ENCODE data around the gene IDUA.

Gene IDUA

GRCh38 chr4:966266-967112 lies 20.4 kb upstream of the IDUA start:
- no peaks in the 10 kb centered on the region for H3K4me1 ChIP-seq (ENCODE audit: low read length)
- H3K27me3 ChIP-seq (replicated peaks; ENCODE audit: insufficient read depth, low read length): no peaks in the 10 kb centered on the region
- H3K36me3 ChIP-seq (replicated peaks; ENCODE audit: insufficient read depth, low read length): no peaks in the 10 kb centered on the region
- no peaks in the 10 kb centered on the region for H3K79me2 ChIP-seq (ENCODE audit: low read length)
- no peaks in the 10 kb centered on the region for H3F3A ChIP-seq (ENCODE audit: insufficient read depth, low read length)
- H4K20me1 ChIP-seq (ENCODE audit: insufficient read depth, low read length): no peaks in the 10 kb centered on the region
- H3K9ac ChIP-seq (ENCODE audit: low read length): no peak overlapping the region
- no peak overlapping the region for H3K4me2 ChIP-seq (ENCODE audit: low read depth, low read length)
- no peak overlapping the region for H3K27ac ChIP-seq (ENCODE audit: low read length)
- no peak overlapping the region for H2AFZ ChIP-seq (ENCODE audit: low read length)
- H3K9me3 ChIP-seq (replicated peaks; ENCODE audit: insufficient read depth, low read length): no peaks in the 10 kb centered on the region
- no peak overlapping the region for H3K4me3 ChIP-seq (ENCODE audit: low read length)
- TF ChIP-seq EZH2phosphoT487 (IDR thresholded peaks at IDR 0.05; ENCODE audit: low read length) (no peak), EZH2 (optimal IDR thresholded peaks at IDR 0.05; ENCODE audit: low read depth, low read length) (no peak), CTCF (IDR thresholded peaks at IDR 0.05; ENCODE audit: low read length) (no peak)
- H3K9me2 ChIP-seq (replicated peaks; ENCODE audit: insufficient read depth, low read length): no peaks in the 10 kb centered on the region
- no peak for DNase-seq

- Histone ChIP-seq H3K4me3 (ENCODE audit: low read length) (no peak overlapping the region), H3K27me3 (replicated peaks; ENCODE audit: insufficient read depth, low read length) (no peaks in the 10 kb centered on the region), H4K20me1 (ENCODE audit: insufficient read depth, low read length) (no peaks in the 10 kb centered on the region), H3K9me3 (replicated peaks; ENCODE audit: insufficient read depth, low read length) (no peaks in the 10 kb centered on the region), H3K79me2 (ENCODE audit: low read length) (no peaks in the 10 kb centered on the region), H3F3A (ENCODE audit: insufficient read depth, low read length) (no peaks in the 10 kb centered on the region), H3K9me2 (replicated peaks; ENCODE audit: insufficient read depth, low read length) (no peaks in the 10 kb centered on the region), H3K27ac (ENCODE audit: low read length) (no peak overlapping the region), H3K4me2 (ENCODE audit: low read depth, low read length) (no peak overlapping the region), H2AFZ (ENCODE audit: low read length) (no peak overlapping the region), H3K9ac (ENCODE audit: low read length) (no peak overlapping the region), H3K36me3 (replicated peaks; ENCODE audit: insufficient read depth, low read length) (no peaks in the 10 kb centered on the region), H3K4me1 (ENCODE audit: low read length) (no peaks in the 10 kb centered on the region)
- no peak for DNase-seq
- TF ChIP-seq EZH2 (optimal IDR thresholded peaks at IDR 0.05; ENCODE audit: low read depth, low read length) (no peak), EZH2phosphoT487 (IDR thresholded peaks at IDR 0.05; ENCODE audit: low read length) (no peak), CTCF (IDR thresholded peaks at IDR 0.05; ENCODE audit: low read length) (no peak)
These were observed 19.4 kb upstream of the IDUA start for GRCh38 chr4:967113-968104.

GRCh38 chr4:968221-968620 lies 18.6 kb upstream of the IDUA start:
- no peaks in the 10 kb centered on the region for H3F3A ChIP-seq (ENCODE audit: insufficient read depth, low read length)
- no peaks in the 10 kb centered on the region for H3K4me1 ChIP-seq (ENCODE audit: low read length)
- TF ChIP-seq EZH2phosphoT487 (IDR thresholded peaks at IDR 0.05; ENCODE audit: low read length) (no peak), EZH2 (optimal IDR thresholded peaks at IDR 0.05; ENCODE audit: low read depth, low read length) (no peak), CTCF (IDR thresholded peaks at IDR 0.05; ENCODE audit: low read length) (no peak)
- H3K9me2 ChIP-seq (replicated peaks; ENCODE audit: insufficient read depth, low read length): no peaks in the 10 kb centered on the region
- H3K9ac ChIP-seq (ENCODE audit: low read length): no peak overlapping the region
- DNase-seq: no peak
- no peaks in the 10 kb centered on the region for H3K79me2 ChIP-seq (ENCODE audit: low read length)
- H3K9me3 ChIP-seq (replicated peaks; ENCODE audit: insufficient read depth, low read length): no peaks in the 10 kb centered on the region
- H3K27ac ChIP-seq (ENCODE audit: low read length): no peak overlapping the region
- H3K4me3 ChIP-seq (ENCODE audit: low read length): no peak overlapping the region
- H2AFZ ChIP-seq (ENCODE audit: low read length): no peak overlapping the region
- no peaks in the 10 kb centered on the region for H4K20me1 ChIP-seq (ENCODE audit: insufficient read depth, low read length)
- no peak overlapping the region for H3K4me2 ChIP-seq (ENCODE audit: low read depth, low read length)
- H3K27me3 ChIP-seq (replicated peaks; ENCODE audit: insufficient read depth, low read length): no peaks in the 10 kb centered on the region
- H3K36me3 ChIP-seq (replicated peaks; ENCODE audit: insufficient read depth, low read length): no peaks in the 10 kb centered on the region
